Right lobe of liver (tissue), 6 donors: Measurements from ENCODE around the gene TOR1AIP2. TPM values are rescaled to one million over a fixed set of nuclear protein-coding genes. Genes with fewer than 3 reads are reported as not detected.

ENCODE experiments used
- ATAC-seq, 4 donors: fragments of 200-7000 bp; cut with Tn5 transposase; one replicate each; pipeline ENCODE4 v1.9.1; 2020; ENCODE audit warnings: mild to moderate bottlenecking in 4 of 4, moderate library complexity in 4 of 4
- DNase-seq, 3 donors: peaks; one replicate each; pipeline ENCODE4 v3.0.0-alpha.2; 2020
- H3K27ac ChIP-seq, 3 donors: fragments of 200-600 bp; one replicate each; pipeline ENCODE4 v1.8.0; 2022
- H3K27me3 ChIP-seq, 2 donors: fragments of 200-600 bp; one replicate each; pipeline ENCODE4 v1.8.0; 2022
- H3K36me3 ChIP-seq, 4 donors: fragments of 200-600 bp; sonication (generic) in 1 of 4; one replicate each; pipeline versions ENCODE4 v1.5.1 to v1.8.0; 2017 to 2022; ENCODE audit warnings: control low read depth in 1 of 4
- H3K4me1 ChIP-seq, 4 donors: fragments of 200-600 bp; sonication (generic) in 1 of 4; one replicate each; pipeline versions ENCODE4 v1.5.1 to v1.8.0; 2017 to 2022; ENCODE audit warnings: control low read depth in 1 of 4
- H3K4me3 ChIP-seq, 3 donors: fragments of 200-600 bp; one replicate each; pipeline ENCODE4 v1.8.0; 2022
- H3K9me3 ChIP-seq, 4 donors: fragments of 200-600 bp; sonication (generic) in 1 of 4; one replicate each; pipeline versions ENCODE4 v1.5.1 to v1.8.0; 2017 to 2022; ENCODE audit warnings: control low read depth in 1 of 4
- POLR2A ChIP-seq: fragments of 450-650 bp; IDR thresholded peaks from one replicate; pipeline ENCODE4 v1.6.1; 2017; ENCODE audit warnings: antibody characterized with exemption, mild to moderate bottlenecking
- WGBS: methylation state at CpG from one replicate; pipeline ENCODE4 v1.1.6; 2018; ENCODE audit warnings: low coverage, low lambda C conversion rate; ENCODE audit not compliant: insufficient coverage; ENCODE audit errors: missing lambda C conversion rate; 5-methylcytosine and 5-hydroxymethylcytosine counted together
- intact Hi-C, 2 donors: fragments of 100-400 bp; cut with DNase I; formaldehyde crosslinking; loops; one replicate each; pipeline versions ENCODE4 v1.11.2 to v1.14.1; 2022
- total RNA-seq, 6 experiments: library from RNA; depleted of rRNA in 2 of 6; stranded (reverse); fragments of >200 nt in 2 of 6; fragmentation: NEBNext Ultra II Directional in 3 of 6; extraction: Animal tissue kit (Norgen Biotek cat#: 25700) in 3 of 6; gene quantifications; one replicate each; pipeline versions ENCODE4 v1.1.0 to v1.2.4, GENCODE V29; 2016 to 2023
- TF ChIP-seq, protein P1 (sequence below), 4 donors: fragments of 200-600 bp in 3 of 4; fragments of 450-650 bp in 1 of 4; IDR thresholded peaks; one replicate each; pipeline versions ENCODE4 v1.5.1 to v1.8.0; 2016 to 2022; ENCODE audit warnings: antibody characterized with exemption in 4 of 4, mild to moderate bottlenecking in 2 of 4
- donor health status: DM: no; HTN: yes; CAD: no.
- donor health status: DM: no; HTN: no; CAD: no.
- donor health status: DM: no; HTN: no; CAD: no.
- donor health status: DM: no; HTN: yes; CAD: no.
- donor health status: DM: no; HTN: yes; CAD: no.

Gene TOR1AIP2
- total RNA-seq, 6 experiments from 2014 or later, result 73.3 to 140 (median 90.4) TPM

DNA sequence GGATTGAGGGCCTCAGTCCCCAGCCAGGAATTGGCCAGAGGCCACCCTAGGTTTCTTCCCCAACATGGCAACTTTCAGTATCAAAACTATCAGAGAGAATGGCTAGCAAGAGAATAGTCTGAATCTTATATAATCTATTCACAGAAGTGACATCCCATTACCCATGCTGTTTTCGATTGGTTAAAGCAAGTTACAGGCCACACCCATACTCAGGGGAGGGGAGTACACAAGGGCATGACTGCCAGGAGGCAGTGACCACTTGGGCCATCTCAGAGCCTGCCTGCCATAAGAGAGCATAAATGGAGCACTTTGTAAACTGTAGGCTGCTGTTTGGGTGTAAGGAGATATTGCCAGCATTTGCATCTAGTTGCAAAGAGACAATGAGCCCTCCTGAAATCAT, 69.1 kb downstream of the TOR1AIP2 start:
- no peak overlapping the region for H3K27ac ChIP-seq
- H3K36me3 ChIP-seq, result no peaks in the 10 kb centered on the region
- no peaks in the 10 kb centered on the region for H3K9me3 ChIP-seq
- WGBS, result 78% methylated on average over 1 of the region's 1 CpG
- H3K4me1 ChIP-seq, result no peaks in the 10 kb centered on the region
- ATAC-seq (no peak), DNase-seq (no peak)
- H3K27me3 ChIP-seq, result no peaks in the 10 kb centered on the region
- TF ChIP-seq, protein P1, sequence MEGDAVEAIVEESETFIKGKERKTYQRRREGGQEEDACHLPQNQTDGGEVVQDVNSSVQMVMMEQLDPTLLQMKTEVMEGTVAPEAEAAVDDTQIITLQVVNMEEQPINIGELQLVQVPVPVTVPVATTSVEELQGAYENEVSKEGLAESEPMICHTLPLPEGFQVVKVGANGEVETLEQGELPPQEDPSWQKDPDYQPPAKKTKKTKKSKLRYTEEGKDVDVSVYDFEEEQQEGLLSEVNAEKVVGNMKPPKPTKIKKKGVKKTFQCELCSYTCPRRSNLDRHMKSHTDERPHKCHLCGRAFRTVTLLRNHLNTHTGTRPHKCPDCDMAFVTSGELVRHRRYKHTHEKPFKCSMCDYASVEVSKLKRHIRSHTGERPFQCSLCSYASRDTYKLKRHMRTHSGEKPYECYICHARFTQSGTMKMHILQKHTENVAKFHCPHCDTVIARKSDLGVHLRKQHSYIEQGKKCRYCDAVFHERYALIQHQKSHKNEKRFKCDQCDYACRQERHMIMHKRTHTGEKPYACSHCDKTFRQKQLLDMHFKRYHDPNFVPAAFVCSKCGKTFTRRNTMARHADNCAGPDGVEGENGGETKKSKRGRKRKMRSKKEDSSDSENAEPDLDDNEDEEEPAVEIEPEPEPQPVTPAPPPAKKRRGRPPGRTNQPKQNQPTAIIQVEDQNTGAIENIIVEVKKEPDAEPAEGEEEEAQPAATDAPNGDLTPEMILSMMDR (IDR thresholded peaks at IDR 0.05), result no peak
- no peak for TF ChIP-seq POLR2A
- intact Hi-C loops, result no loop called here
- no peak overlapping the region for H3K4me3 ChIP-seq

- DNase-seq (no peak), ATAC-seq (peak in 2 of 4 donors; percentile 41 to 45)
- H3K4me1 ChIP-seq, result no peaks in the 10 kb centered on the region
- no peaks in the 10 kb centered on the region for H3K27me3 ChIP-seq
- intact Hi-C loops, result no loop called here
- H3K27ac ChIP-seq, result no peak overlapping the region
- no peak overlapping the region for H3K4me3 ChIP-seq
- H3K36me3 ChIP-seq, result no peaks in the 10 kb centered on the region
- no peak for TF ChIP-seq POLR2A
- TF ChIP-seq, protein P1 (IDR thresholded peaks at IDR 0.05), result no peak
- no peaks in the 10 kb centered on the region for H3K9me3 ChIP-seq
- 44% methylated on average over 5 of the region's 11 CpGs for WGBS
Measured at GRCh38 chr1:179807691-179808485, 69.7 kb downstream of the TOR1AIP2 start.

DNA sequence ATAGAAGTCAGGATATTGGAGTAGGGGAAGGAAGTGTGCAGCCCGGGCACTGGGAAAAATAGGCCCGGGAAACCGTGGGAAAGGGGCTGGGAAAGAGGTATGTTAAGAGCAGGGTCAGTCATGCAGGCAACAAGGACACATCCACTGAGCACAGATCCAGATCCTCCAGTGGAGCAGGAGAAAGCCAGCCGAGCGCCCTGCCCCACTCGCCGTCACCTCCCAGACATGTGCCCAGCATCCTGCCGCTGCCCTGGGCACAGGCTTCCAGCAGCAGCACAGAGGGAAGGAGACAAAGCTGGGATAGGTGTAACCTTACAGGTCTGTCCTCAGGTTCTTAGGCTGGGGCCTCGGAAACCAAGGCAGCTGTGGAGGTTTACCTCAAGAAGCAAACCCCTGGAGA, 70.3 kb downstream of the TOR1AIP2 start:
- no peaks in the 10 kb centered on the region for H3K27me3 ChIP-seq
- DNase-seq (no peak), ATAC-seq (no peak)
- no peak overlapping the region for H3K4me3 ChIP-seq
- H3K4me1 ChIP-seq, result no peaks in the 10 kb centered on the region
- no peaks in the 10 kb centered on the region for H3K9me3 ChIP-seq
- no peak for TF ChIP-seq POLR2A
- TF ChIP-seq, protein P1 (IDR thresholded peaks at IDR 0.05), result no peak
- intact Hi-C loops, result no loop called here
- no peak overlapping the region for H3K27ac ChIP-seq
- WGBS, result 81% methylated on average over 4 of the region's 9 CpGs
- H3K36me3 ChIP-seq, result no peaks in the 10 kb centered on the region

DNA sequence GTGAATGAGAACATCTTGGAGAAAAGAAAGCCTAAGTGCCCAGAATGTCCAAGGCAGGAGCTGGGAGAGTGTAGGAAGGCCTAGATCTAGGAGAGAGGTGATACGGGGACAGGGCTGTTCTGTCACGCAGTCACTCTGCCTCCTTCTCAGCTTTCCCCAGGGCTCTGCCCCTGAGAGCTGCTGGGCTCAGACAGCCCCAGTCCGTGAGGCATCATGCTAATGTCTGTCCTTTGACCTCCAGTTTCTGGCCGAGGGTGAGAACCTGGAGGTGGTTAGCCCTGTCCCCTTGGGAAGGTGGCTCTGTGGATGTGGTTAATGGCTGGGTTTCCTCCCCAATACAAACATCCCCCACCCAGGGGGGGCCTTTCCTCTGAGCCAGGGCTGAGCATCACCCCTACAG, 71.3 kb downstream of the TOR1AIP2 start:
- no peak for TF ChIP-seq POLR2A
- TF ChIP-seq, protein P1 (IDR thresholded peaks at IDR 0.05), result no peak
- ATAC-seq, result no peak
- H3K36me3 ChIP-seq, result no peaks in the 10 kb centered on the region
- H3K27ac ChIP-seq, result no peak overlapping the region
- no peak for DNase-seq
- H3K27me3 ChIP-seq, result no peaks in the 10 kb centered on the region
- H3K9me3 ChIP-seq, result no peaks in the 10 kb centered on the region
- intact Hi-C loops, result no loop called here
- no peaks in the 10 kb centered on the region for H3K4me1 ChIP-seq
- no peak overlapping the region for H3K4me3 ChIP-seq
- WGBS, result 74% methylated on average over 4 of the region's 4 CpGs
